Large intestine (tissue), 3 donors: Measurements from ENCODE around the gene LTBP1. TPM values are rescaled to one million over a fixed set of nuclear protein-coding genes. Genes with fewer than 3 reads are reported as not detected.
A peak's percentile ranks its signal among the peaks of the same experiment; 100 is the strongest.
"Not testable (repeated sequence)": the region's sequence is repeated elsewhere in the genome, so short reads cannot be mapped to it uniquely, and the experiment has no call there.

ENCODE experiments used
- DNase-seq, 2 donors: peaks; one replicate each; pipeline versions ENCODE4 v3.0.0 to v3.0.0-alpha.2; 2013
- H3K27ac ChIP-seq: one replicate; pipeline ENCODE4 v1.5.1; 2013; ENCODE audit warnings: low read length
- H3K27me3 ChIP-seq: 2 replicates; pipeline ENCODE4 v1.6.1; 2013; ENCODE audit warnings: low read length; ENCODE audit not compliant: control insufficient read depth, insufficient read depth
- H3K36me3 ChIP-seq: 2 replicates; pipeline ENCODE4 v1.6.1; 2013; ENCODE audit warnings: low read length; ENCODE audit not compliant: control insufficient read depth, insufficient read depth
- H3K4me1 ChIP-seq: one replicate; pipeline ENCODE4 v1.6.1; 2013; ENCODE audit warnings: low read length; ENCODE audit not compliant: control insufficient read depth, insufficient read depth
- H3K4me3 ChIP-seq: one replicate; pipeline ENCODE4 v1.5.1; 2013; ENCODE audit warnings: low read length
- H3K9me3 ChIP-seq: one replicate; pipeline ENCODE4 v1.6.1; 2013; ENCODE audit warnings: mild to moderate bottlenecking, low read depth, low read length, moderate library complexity; ENCODE audit not compliant: control insufficient read depth
- WGBS: methylation state at CpG from one replicate; pipeline ENCODE4 v1.1.5; 2013; ENCODE audit warnings: low lambda C conversion rate; ENCODE audit not compliant: insufficient coverage; 5-methylcytosine and 5-hydroxymethylcytosine counted together
- polyA plus RNA-seq: library from polyadenylated mRNA; unstranded; fragments of 120-200 nt; gene quantifications from one replicate; pipeline ENCODE4 v1.2.1, GENCODE V29; 2013

The LTBP1 gene
- polyA plus RNA-seq, 1 donor = 22.9 TPM

- no CpG with 5 or more reads among the region's 7 CpGs for WGBS
- Histone ChIP-seq H3K27ac (no peak overlapping the region), H3K27me3 (no peaks in the 10 kb centered on the region), H3K4me1 (no peaks in the 10 kb centered on the region), H3K36me3 (no peaks in the 10 kb centered on the region), H3K9me3 (no peaks in the 10 kb centered on the region), H3K4me3 (no peak overlapping the region)
- no peak for DNase-seq
These were observed 284.1 kb downstream of the LTBP1 start for GRCh38 chr2:33230842-33231241.

DNA sequence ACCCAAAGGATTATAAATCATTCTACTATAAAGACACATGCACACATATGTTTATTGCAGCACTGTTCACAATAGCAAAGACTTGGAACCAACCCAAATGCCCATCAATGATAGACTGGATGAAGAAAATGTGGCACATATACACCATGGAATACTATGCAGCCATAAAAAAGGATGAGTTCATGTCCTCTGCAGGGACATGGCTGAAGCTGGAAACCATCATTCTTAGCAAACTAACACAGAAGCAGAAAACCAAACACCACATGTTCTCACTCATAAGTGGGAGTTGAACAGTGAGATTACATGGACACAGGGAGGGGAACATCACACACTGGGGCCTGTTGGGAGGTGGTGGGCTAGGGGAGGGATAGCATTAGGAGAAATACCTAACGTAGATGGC is 288.8 kb downstream of the LTBP1 start:
- H3K27ac ChIP-seq, H3K27me3 ChIP-seq, H3K4me3 ChIP-seq, H3K36me3 ChIP-seq, H3K4me1 ChIP-seq, H3K9me3 ChIP-seq, DNase-seq: not testable (repeated sequence)
- no CpG with 5 or more reads among the region's 1 CpG for WGBS

DNA sequence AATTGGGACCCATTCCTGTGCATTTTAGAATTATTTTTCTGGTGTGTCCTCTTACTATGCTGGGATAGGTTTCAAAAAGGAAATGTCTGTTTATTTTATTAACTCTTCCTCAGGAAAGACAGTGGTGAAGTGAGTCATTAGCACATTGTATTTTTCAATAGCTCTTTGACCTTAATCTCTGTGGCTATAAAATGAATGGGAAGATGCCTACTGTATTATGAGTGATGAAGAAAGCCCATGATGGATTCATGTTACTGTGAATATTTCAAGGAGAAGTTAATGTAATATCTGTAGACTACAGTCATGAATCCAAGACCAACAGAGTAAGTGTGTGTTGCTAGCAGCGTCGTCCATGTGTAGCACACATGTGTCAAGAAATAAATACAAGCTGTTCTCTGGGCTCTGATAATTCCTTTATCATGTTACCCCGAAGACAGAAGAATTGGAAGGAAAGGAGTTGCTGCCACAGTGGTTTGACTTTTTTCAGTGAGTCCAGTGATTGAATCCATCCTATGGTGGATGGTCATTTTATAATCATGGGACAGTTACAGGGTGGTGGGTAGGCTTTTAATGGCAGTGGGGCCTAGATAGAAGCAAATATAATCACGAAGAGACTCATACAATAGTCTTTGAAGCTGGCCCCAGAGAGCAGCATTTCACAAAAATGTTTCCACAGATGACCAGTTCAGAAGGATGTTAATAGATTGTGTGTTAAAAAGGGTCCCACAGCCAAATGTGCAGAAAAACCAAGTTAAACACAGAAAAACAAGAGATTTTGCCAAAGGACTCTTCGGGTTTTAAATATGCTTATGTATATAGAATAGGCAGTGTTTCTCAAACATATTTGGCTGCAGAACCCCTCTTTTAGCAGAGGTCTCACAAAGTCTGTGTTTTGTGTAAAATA is 290.0 kb downstream of the LTBP1 start:
- no CpG with 5 or more reads among the region's 5 CpGs for WGBS
- no peaks in the 10 kb centered on the region for H3K36me3 ChIP-seq
- H3K27ac ChIP-seq = no peak overlapping the region
- H3K4me1 ChIP-seq = no peaks in the 10 kb centered on the region
- DNase-seq = no peak
- H3K27me3 ChIP-seq = no peaks in the 10 kb centered on the region
- H3K9me3 ChIP-seq = no peaks in the 10 kb centered on the region
- H3K4me3 ChIP-seq = no peak overlapping the region

GRCh38 chr2:33238111-33238510 is 291.4 kb downstream of the LTBP1 start:
- Histone ChIP-seq H3K27me3 (no peaks in the 10 kb centered on the region), H3K9me3 (no peaks in the 10 kb centered on the region), H3K4me3 (no peak overlapping the region), H3K36me3 (no peaks in the 10 kb centered on the region), H3K4me1 (no peaks in the 10 kb centered on the region), H3K27ac (no peak overlapping the region)
- DNase-seq = no peak
- WGBS = no CpG with 5 or more reads among the region's 2 CpGs

GRCh38 chr2:33240178-33240577 is 293.4 kb downstream of the LTBP1 start:
- H3K4me1 ChIP-seq = no peaks in the 10 kb centered on the region
- H3K9me3 ChIP-seq = no peaks in the 10 kb centered on the region
- H3K27ac ChIP-seq = no peak overlapping the region
- 60% methylated on average over 2 of the region's 4 CpGs for WGBS
- no peaks in the 10 kb centered on the region for H3K27me3 ChIP-seq
- no peak overlapping the region for H3K4me3 ChIP-seq
- no peaks in the 10 kb centered on the region for H3K36me3 ChIP-seq
- peak in 1 of 2 donors; percentile 8 for DNase-seq

DNA sequence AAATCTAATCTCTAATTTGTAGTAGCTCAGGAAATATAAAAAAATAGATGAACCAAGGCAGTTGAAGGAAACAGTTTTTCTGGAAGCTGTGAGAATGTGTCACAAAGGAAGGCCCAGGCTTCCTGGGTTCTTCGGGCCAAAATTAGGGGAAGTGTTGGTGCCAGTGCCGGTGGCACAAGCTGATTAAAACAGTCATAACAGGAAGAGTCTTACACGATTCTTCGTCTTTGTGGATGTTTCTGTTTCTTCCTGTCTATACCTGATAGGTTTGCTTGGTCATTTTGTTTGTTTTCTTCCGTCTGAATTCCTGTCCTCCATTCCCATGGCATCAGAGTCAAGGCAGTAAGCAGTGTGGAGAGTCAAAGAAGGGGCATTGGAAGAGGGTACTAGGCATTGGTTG is 294.3 kb downstream of the LTBP1 start:
- WGBS = 88% methylated on average over 3 of the region's 5 CpGs
- no peak for DNase-seq
- Histone ChIP-seq H3K9me3 (no peaks in the 10 kb centered on the region), H3K4me3 (no peak overlapping the region), H3K27me3 (no peaks in the 10 kb centered on the region), H3K4me1 (no peaks in the 10 kb centered on the region), H3K27ac (no peak overlapping the region), H3K36me3 (no peaks in the 10 kb centered on the region)

GRCh38 chr2:33241581-33241980 is 294.8 kb downstream of the LTBP1 start:
- Histone ChIP-seq H3K4me3 (no peak overlapping the region), H3K4me1 (no peaks in the 10 kb centered on the region), H3K36me3 (no peaks in the 10 kb centered on the region), H3K27ac (no peak overlapping the region), H3K27me3 (no peaks in the 10 kb centered on the region), H3K9me3 (no peaks in the 10 kb centered on the region)
- WGBS = 100% methylated on average over 2 of the region's 3 CpGs
- DNase-seq = no peak

- no peaks in the 10 kb centered on the region for H3K36me3 ChIP-seq
- no peak overlapping the region for H3K4me3 ChIP-seq
- no peak overlapping the region for H3K27ac ChIP-seq
- no peaks in the 10 kb centered on the region for H3K27me3 ChIP-seq
- WGBS = 83% methylated on average over 1 of the region's 1 CpG
- H3K4me1 ChIP-seq = no peaks in the 10 kb centered on the region
- no peak for DNase-seq
- H3K9me3 ChIP-seq = no peaks in the 10 kb centered on the region
These were observed 296.1 kb downstream of the LTBP1 start for GRCh38 chr2:33242845-33243244.

GRCh38 chr2:33246432-33246831 is 299.7 kb downstream of the LTBP1 start:
- no CpG with 5 or more reads among the region's 4 CpGs for WGBS

DNA sequence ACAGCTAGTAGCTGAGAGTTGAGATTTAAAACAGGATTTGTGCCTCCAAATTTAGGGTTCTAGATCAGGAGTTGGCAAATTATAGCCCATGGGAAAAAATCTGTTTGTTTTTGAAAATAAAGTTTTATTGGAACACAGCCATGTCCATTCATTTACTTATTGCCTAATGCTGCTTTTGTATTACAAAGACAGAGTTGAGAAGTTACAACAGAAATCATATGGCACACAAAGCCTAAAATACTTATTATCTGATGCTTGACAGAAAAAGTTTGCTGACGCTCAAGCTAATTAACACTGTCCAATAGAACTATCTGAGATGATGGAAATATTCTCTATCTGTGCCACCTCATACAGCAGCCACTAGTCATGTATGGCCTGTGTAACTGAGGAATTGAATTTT is 300.6 kb downstream of the LTBP1 start:
- WGBS = no CpG with 5 or more reads among the region's 1 CpG
- no peaks in the 10 kb centered on the region for H3K36me3 ChIP-seq
- DNase-seq = no peak
- H3K4me1 ChIP-seq = no peaks in the 10 kb centered on the region
- H3K27ac ChIP-seq = no peak overlapping the region
- no peaks in the 10 kb centered on the region for H3K27me3 ChIP-seq
- H3K9me3 ChIP-seq = no peaks in the 10 kb centered on the region
- H3K4me3 ChIP-seq = no peak overlapping the region

More at GRCh38 chr2:33246432-33246831, 299.7 kb downstream of the LTBP1 start:
- Histone ChIP-seq H3K27ac (no peak overlapping the region), H3K36me3 (no peaks in the 10 kb centered on the region), H3K4me1 (no peaks in the 10 kb centered on the region), H3K27me3 (no peaks in the 10 kb centered on the region), H3K4me3 (no peak overlapping the region), H3K9me3 (no peaks in the 10 kb centered on the region)
- DNase-seq = no peak
